Measurements from ENCODE around the gene APBB2. TPM values are rescaled to one million over a fixed set of nuclear protein-coding genes. Genes with fewer than 3 reads are reported as not detected.

APBB2 gene
- total RNA-seq, 1 experiment from 2014 or later, result 80.7 TPM

- Histone ChIP-seq H3K9me3 (no peaks in the 10 kb centered on the region), H3K27me3 (replicated peaks; ENCODE audit: control insufficient read depth, insufficient read depth, low read length) (no peaks in the 10 kb centered on the region), H3K4me1 (no peaks in the 10 kb centered on the region), H3K4me3 (ENCODE audit: low read depth, low read length) (no peak overlapping the region), H3K36me3 (ENCODE audit: control insufficient read depth, insufficient read depth, low read length) (0 out of 2 replicates have a peak, but pooled peaks cover 1% of the 10 kb centered on the region)
- no peak overlapping the region for H3K4me3 Mint-ChIP-seq (ENCODE audit: unreplicated experiment)
- ChIA-PET CTCF (no interaction called here), POLR2A (no interaction called here)
- no peaks in the 10 kb centered on the region for H3K9me3 Mint-ChIP-seq (ENCODE audit: unreplicated experiment)
- DNase-seq, result no peak
- no peaks in the 10 kb centered on the region for H3K4me1 Mint-ChIP-seq (ENCODE audit: low read depth, unreplicated experiment)
- peaks cover 49% of the 10 kb centered on the region for H3K36me3 Mint-ChIP-seq (ENCODE audit: insufficient read depth, unreplicated experiment)
- intact Hi-C loops (cut with micrococcal nuclease; ENCODE audit: unreplicated experiment), result no loop called here
- no peaks in the 10 kb centered on the region for H3K27me3 Mint-ChIP-seq (ENCODE audit: insufficient read depth, unreplicated experiment)
- peak overlapping the region; percentile 30 for H3K27ac Mint-ChIP-seq (ENCODE audit: unreplicated experiment)
- no peak for TF ChIP-seq CTCF (IDR thresholded peaks at IDR 0.05; ENCODE audit: insufficient read depth in 1 of 2, low read depth in 1 of 2, low read length in 1 of 2, severe bottlenecking in 1 of 2, unreplicated experiment in 1 of 2)
- no TSS peak for BruUV-seq (replicated peaks)
Observed at GRCh38 chr4:40953283-40954087, 260.9 kb downstream of the APBB2 start.

GRCh38 chr4:40952672-40953071 lies 261.7 kb downstream of the APBB2 start:
- intact Hi-C loops (cut with micrococcal nuclease; ENCODE audit: unreplicated experiment), result no loop called here
- H3K36me3 Mint-ChIP-seq (ENCODE audit: insufficient read depth, unreplicated experiment), result peaks cover 49% of the 10 kb centered on the region
- 0 out of 2 replicates have a peak, but pooled peaks cover 1% of the 10 kb centered on the region for H3K36me3 ChIP-seq (ENCODE audit: control insufficient read depth, insufficient read depth, low read length)
- H3K27me3 ChIP-seq (replicated peaks; ENCODE audit: control insufficient read depth, insufficient read depth, low read length), result no peaks in the 10 kb centered on the region
- no peak for TF ChIP-seq CTCF (IDR thresholded peaks at IDR 0.05; ENCODE audit: insufficient read depth in 1 of 2, low read depth in 1 of 2, low read length in 1 of 2, severe bottlenecking in 1 of 2, unreplicated experiment in 1 of 2)
- no peak overlapping the region for H3K4me3 Mint-ChIP-seq (ENCODE audit: unreplicated experiment)
- no TSS peak for BruUV-seq (replicated peaks)
- no peaks in the 10 kb centered on the region for H3K4me1 Mint-ChIP-seq (ENCODE audit: low read depth, unreplicated experiment)
- no peak overlapping the region for H3K4me3 ChIP-seq (ENCODE audit: low read depth, low read length)
- no peak for DNase-seq
- no peaks in the 10 kb centered on the region for H3K27me3 Mint-ChIP-seq (ENCODE audit: insufficient read depth, unreplicated experiment)
- no peaks in the 10 kb centered on the region for H3K4me1 ChIP-seq
- no peak overlapping the region for H3K27ac Mint-ChIP-seq (ENCODE audit: unreplicated experiment)
- ChIA-PET POLR2A (no interaction called here), CTCF (no interaction called here)
- H3K9me3 ChIP-seq, result no peaks in the 10 kb centered on the region
- H3K9me3 Mint-ChIP-seq (ENCODE audit: unreplicated experiment), result no peaks in the 10 kb centered on the region

GRCh38 chr4:40952217-40952616 lies 262.1 kb downstream of the APBB2 start:
- H3K27ac Mint-ChIP-seq (ENCODE audit: unreplicated experiment), result no peak overlapping the region
- TF ChIP-seq CTCF (IDR thresholded peaks at IDR 0.05; ENCODE audit: insufficient read depth in 1 of 2, low read depth in 1 of 2, low read length in 1 of 2, severe bottlenecking in 1 of 2, unreplicated experiment in 1 of 2), result no peak
- CTCF ChIA-PET, result no interaction called here
- H3K27me3 Mint-ChIP-seq (ENCODE audit: insufficient read depth, unreplicated experiment), result no peaks in the 10 kb centered on the region
- H3K4me3 Mint-ChIP-seq (ENCODE audit: unreplicated experiment), result no peak overlapping the region
- H3K36me3 Mint-ChIP-seq (ENCODE audit: insufficient read depth, unreplicated experiment), result peaks cover 51% of the 10 kb centered on the region
- Histone ChIP-seq H3K9me3 (no peaks in the 10 kb centered on the region), H3K4me3 (ENCODE audit: low read depth, low read length) (no peak overlapping the region), H3K36me3 (ENCODE audit: control insufficient read depth, insufficient read depth, low read length) (0 out of 2 replicates have a peak, but pooled peaks cover 1% of the 10 kb centered on the region), H3K27me3 (replicated peaks; ENCODE audit: control insufficient read depth, insufficient read depth, low read length) (no peaks in the 10 kb centered on the region), H3K4me1 (no peaks in the 10 kb centered on the region)
- DNase-seq, result no peak
- BruUV-seq (replicated peaks), result no TSS peak
- H3K4me1 Mint-ChIP-seq (ENCODE audit: low read depth, unreplicated experiment), result no peaks in the 10 kb centered on the region
- intact Hi-C loops (cut with micrococcal nuclease; ENCODE audit: unreplicated experiment), result no loop called here
- POLR2A ChIA-PET, result no interaction called here
- H3K9me3 Mint-ChIP-seq (ENCODE audit: unreplicated experiment), result no peaks in the 10 kb centered on the region

Measured in Caco-2 (cell line).